Measurements from ENCODE around the gene EFNB3. TPM values are rescaled to one million over a fixed set of nuclear protein-coding genes. Genes with fewer than 3 reads are reported as not detected.

The EFNB3 gene
- total and polyA plus RNA-seq, 10 of the 15 experiments (the other 5 are each of a cell fraction or from before 2014, with no cell fraction given) = 0.01 to 0.13 (median 0.04) TPM; not detected in 5

- DNase-seq (ENCODE audit: low read depth, low spot score) (no peak), FAIRE-seq (no peak), ATAC-seq (no peak)
- WGBS (ENCODE audit: insufficient coverage, insufficient replicate concordance, low lambda C conversion rate, missing lambda C conversion rate) = 46% methylated on average over 4 of the region's 4 CpGs
- no peak overlapping the region for H3K4me3 ChIP-seq
- SMC1A ChIA-PET (ENCODE audit: uncharacterized antibody, unreplicated experiment) = no interaction called here
- RAD21 ChIA-PET (ENCODE audit: unreplicated experiment) = no interaction called here
- peaks cover 6 to 7% of the 10 kb centered on the region in 2 experiments; a peak in 3 of 4 replicates for H3K27me3 ChIP-seq (replicated peaks in 1 of 2; ENCODE audit: control insufficient read depth in 2 of 2, insufficient read depth in 2 of 2, low read length in 1 of 2)
- no peaks in the 10 kb centered on the region for H3K36me3 ChIP-seq (ENCODE audit: control insufficient read depth in 2 of 2, insufficient read depth in 2 of 2, low read length in 1 of 2)
- no peak overlapping the region for H3K4me2 ChIP-seq (ENCODE audit: control insufficient read depth, insufficient read depth)
- TF ChIP-seq, protein P1, sequence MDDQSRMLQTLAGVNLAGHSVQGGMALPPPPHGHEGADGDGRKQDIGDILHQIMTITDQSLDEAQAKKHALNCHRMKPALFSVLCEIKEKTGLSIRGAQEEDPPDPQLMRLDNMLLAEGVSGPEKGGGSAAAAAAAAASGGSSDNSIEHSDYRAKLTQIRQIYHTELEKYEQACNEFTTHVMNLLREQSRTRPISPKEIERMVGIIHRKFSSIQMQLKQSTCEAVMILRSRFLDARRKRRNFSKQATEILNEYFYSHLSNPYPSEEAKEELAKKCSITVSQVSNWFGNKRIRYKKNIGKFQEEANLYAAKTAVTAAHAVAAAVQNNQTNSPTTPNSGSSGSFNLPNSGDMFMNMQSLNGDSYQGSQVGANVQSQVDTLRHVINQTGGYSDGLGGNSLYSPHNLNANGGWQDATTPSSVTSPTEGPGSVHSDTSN (IDR thresholded peaks at IDR 0.05; ENCODE audit: insufficient replicate concordance, low read depth, low read length) = no peak
- TF ChIP-seq, protein P2, sequence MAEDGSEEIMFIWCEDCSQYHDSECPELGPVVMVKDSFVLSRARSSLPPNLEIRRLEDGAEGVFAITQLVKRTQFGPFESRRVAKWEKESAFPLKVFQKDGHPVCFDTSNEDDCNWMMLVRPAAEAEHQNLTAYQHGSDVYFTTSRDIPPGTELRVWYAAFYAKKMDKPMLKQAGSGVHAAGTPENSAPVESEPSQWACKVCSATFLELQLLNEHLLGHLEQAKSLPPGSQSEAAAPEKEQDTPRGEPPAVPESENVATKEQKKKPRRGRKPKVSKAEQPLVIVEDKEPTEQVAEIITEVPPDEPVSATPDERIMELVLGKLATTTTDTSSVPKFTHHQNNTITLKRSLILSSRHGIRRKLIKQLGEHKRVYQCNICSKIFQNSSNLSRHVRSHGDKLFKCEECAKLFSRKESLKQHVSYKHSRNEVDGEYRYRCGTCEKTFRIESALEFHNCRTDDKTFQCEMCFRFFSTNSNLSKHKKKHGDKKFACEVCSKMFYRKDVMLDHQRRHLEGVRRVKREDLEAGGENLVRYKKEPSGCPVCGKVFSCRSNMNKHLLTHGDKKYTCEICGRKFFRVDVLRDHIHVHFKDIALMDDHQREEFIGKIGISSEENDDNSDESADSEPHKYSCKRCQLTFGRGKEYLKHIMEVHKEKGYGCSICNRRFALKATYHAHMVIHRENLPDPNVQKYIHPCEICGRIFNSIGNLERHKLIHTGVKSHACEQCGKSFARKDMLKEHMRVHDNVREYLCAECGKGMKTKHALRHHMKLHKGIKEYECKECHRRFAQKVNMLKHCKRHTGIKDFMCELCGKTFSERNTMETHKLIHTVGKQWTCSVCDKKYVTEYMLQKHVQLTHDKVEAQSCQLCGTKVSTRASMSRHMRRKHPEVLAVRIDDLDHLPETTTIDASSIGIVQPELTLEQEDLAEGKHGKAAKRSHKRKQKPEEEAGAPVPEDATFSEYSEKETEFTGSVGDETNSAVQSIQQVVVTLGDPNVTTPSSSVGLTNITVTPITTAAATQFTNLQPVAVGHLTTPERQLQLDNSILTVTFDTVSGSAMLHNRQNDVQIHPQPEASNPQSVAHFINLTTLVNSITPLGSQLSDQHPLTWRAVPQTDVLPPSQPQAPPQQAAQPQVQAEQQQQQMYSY (CRISPR knock-in tag; IDR thresholded peaks at IDR 0.05) = no peak
- TF ChIP-seq IRF4 (IDR thresholded peaks at IDR 0.05; ENCODE audit: low read depth, low read length) (no peak), ATF2 (IDR thresholded peaks at IDR 0.05; ENCODE audit: low read length) (no peak), CBX5 (IDR thresholded peaks at IDR 0.05; ENCODE audit: low read depth) (no peak), HDAC2 (IDR thresholded peaks at IDR 0.05) (no peak)
- TF ChIP-seq, protein P3, sequence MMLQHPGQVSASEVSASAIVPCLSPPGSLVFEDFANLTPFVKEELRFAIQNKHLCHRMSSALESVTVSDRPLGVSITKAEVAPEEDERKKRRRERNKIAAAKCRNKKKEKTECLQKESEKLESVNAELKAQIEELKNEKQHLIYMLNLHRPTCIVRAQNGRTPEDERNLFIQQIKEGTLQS (IDR thresholded peaks at IDR 0.05; ENCODE audit: borderline replicate concordance, extremely low read depth, low read depth, low read length) = no peak
- H3K9me3 ChIP-seq (replicated peaks; ENCODE audit: control insufficient read depth, insufficient read depth, low read length) = no peaks in the 10 kb centered on the region
- no peaks in the 10 kb centered on the region for H3K79me2 ChIP-seq (ENCODE audit: control insufficient read depth, insufficient read depth, low read length)
- intact Hi-C loops (cut with micrococcal nuclease; ENCODE audit: unreplicated experiment) (no loop called here), in situ Hi-C loops (cut with MboI) (no loop called here)
- no peak overlapping the region for H3K27ac ChIP-seq (ENCODE audit: control insufficient read depth, insufficient read depth)
- no peak overlapping the region for H2AFZ ChIP-seq (ENCODE audit: control insufficient read depth, low read depth, low read length)
- no TSS peak for BruUV-seq (replicated peaks)
- no peaks in the 10 kb centered on the region for H3K4me1 ChIP-seq (ENCODE audit: control insufficient read depth, insufficient read depth, low read length)
- no peaks in the 10 kb centered on the region for H4K20me1 ChIP-seq (ENCODE audit: control insufficient read depth, insufficient read depth)
- POLR2A ChIA-PET = interaction anchor here (0.6 to 0.8 kb wide), 3 partner anchors 33 to 403 kb away, joined by 3 to 5 read pairs (median 4); partner anchors contain the start of gene TP53
- CTCF ChIA-PET = interaction anchor here (1.8 kb wide), 1 partner anchor 88 kb away, joined by 6 read pairs; no protein-coding TSS in a partner anchor
- no peak overlapping the region for H3K9ac ChIP-seq (ENCODE audit: control insufficient read depth, insufficient read depth, low read length)
Observed at GRCh38 chr17:7720125-7720524, 15.1 kb downstream of the EFNB3 start.
